IMR-90 (cell line): ENCODE measurements around the gene CCN2. TPM values are rescaled to one million over a fixed set of nuclear protein-coding genes. Genes with fewer than 3 reads are reported as not detected.

Source experiments
- ATAC-seq: fragments of 200-7000 bp; cut with Tn5 transposase; 2 replicates; pipeline ENCODE4 v1.9.1; 2020; ENCODE audit warnings: low read depth, mild to moderate bottlenecking, moderate library complexity
- BruUV-seq: library from RNA; stranded (reverse); fragments of 400-500 nt; replicated peaks from 2 replicates; lab custom pipeline; 2021; lab: Mats Ljungman, UMichigan
- CTCF ChIA-PET: fragments of 300-600 bp; formaldehyde crosslinking; extraction: SDS; loops from one replicate; lab custom pipeline; 2021; ENCODE audit warnings: antibody characterized with exemption; lab: Yijun Ruan, JAX
- POLR2A ChIA-PET: fragments of 300-600 bp; sonication (Branson Sonifier 250); formaldehyde crosslinking; loops from one replicate; lab custom pipeline; 2022; ENCODE audit warnings: antibody characterized with exemption; ENCODE audit not compliant: unreplicated experiment; lab: Charles Lee
- DNase-seq: peaks from one replicate; pipeline ENCODE4 v3.0.0; 2013
- H2AFZ ChIP-seq: replicated peaks from 2 replicates; pipeline ENCODE3; 2013; ENCODE audit warnings: low read length, mild to moderate bottlenecking; ENCODE audit not compliant: poor library complexity
- H2AK5ac ChIP-seq: 2 replicates; pipeline ENCODE4 v1.6.1; 2013; ENCODE audit warnings: low read depth, low read length, inconsistent platforms
- H2AK9ac ChIP-seq: replicated peaks from 2 replicates; pipeline ENCODE3; 2013; ENCODE audit warnings: mild to moderate bottlenecking, low read depth, low read length, moderate library complexity; ENCODE audit not compliant: poor library complexity
- H2BK120ac ChIP-seq: 2 replicates; pipeline ENCODE4 v1.6.1; 2013; ENCODE audit warnings: low read depth, low read length, inconsistent platforms
- H2BK15ac ChIP-seq: 3 replicates; pipeline ENCODE4 v1.6.1; 2013; ENCODE audit warnings: low read depth, low read length, inconsistent platforms
- H2BK20ac ChIP-seq: 2 replicates; pipeline ENCODE4 v1.6.1; 2013; ENCODE audit warnings: low read depth, mild to moderate bottlenecking, inconsistent platforms, low read length, moderate library complexity
- H2BK5ac ChIP-seq: 2 replicates; pipeline ENCODE4 v1.6.1; 2013; ENCODE audit warnings: mild to moderate bottlenecking, low read depth, low read length, inconsistent platforms; ENCODE audit not compliant: poor library complexity, severe bottlenecking
- H3K14ac ChIP-seq: replicated peaks from 2 replicates; pipeline ENCODE4 v1.6.1; 2013; ENCODE audit warnings: low read depth, low read length, inconsistent platforms
- H3K18ac ChIP-seq: 2 replicates; pipeline ENCODE4 v1.6.1; 2013; ENCODE audit warnings: low read depth, low read length, control low read depth
- H3K23ac ChIP-seq: 2 replicates; pipeline ENCODE4 v1.6.1; 2013; ENCODE audit warnings: low read depth, low read length, inconsistent platforms
- H3K27ac ChIP-seq: 2 replicates; pipeline ENCODE4 v1.5.1; 2013; ENCODE audit warnings: mild to moderate bottlenecking, control low read depth, low read length; ENCODE audit not compliant: insufficient read depth
- H3K27me3 ChIP-seq: 2 replicates; pipeline ENCODE4 v1.6.1; 2013; ENCODE audit warnings: low read length; ENCODE audit not compliant: control insufficient read depth, insufficient read depth
- H3K36me3 ChIP-seq: 2 replicates; pipeline ENCODE4 v1.6.1; 2013; ENCODE audit warnings: low read length, mixed read lengths; ENCODE audit not compliant: control insufficient read depth, insufficient read depth
- H3K4ac ChIP-seq: 2 replicates; pipeline ENCODE4 v1.6.1; 2013; ENCODE audit warnings: low read depth, low read length, inconsistent platforms
- H3K4me1 ChIP-seq: 2 replicates; pipeline ENCODE4 v1.6.1; 2013; ENCODE audit warnings: low read length, mixed read lengths; ENCODE audit not compliant: control insufficient read depth, insufficient read depth
- H3K4me2 ChIP-seq: 2 replicates; pipeline ENCODE4 v1.6.1; 2013; ENCODE audit warnings: low read depth, mild to moderate bottlenecking, control low read depth, low read length, moderate library complexity
- H3K4me3 ChIP-seq: 2 replicates; pipeline ENCODE4 v1.5.1; 2013; ENCODE audit warnings: low read depth, mild to moderate bottlenecking, control low read depth, low read length, moderate library complexity; ENCODE audit not compliant: insufficient read depth
- H3K56ac ChIP-seq: 2 replicates; pipeline ENCODE4 v1.6.1; 2013; ENCODE audit warnings: low read length, inconsistent platforms; ENCODE audit not compliant: insufficient read depth; ENCODE audit errors: extremely low read depth
- H3K79me1 ChIP-seq, 2 experiments: 2 replicates each; pipeline ENCODE4 v1.6.1; 2013; ENCODE audit warnings: low read length in 2 of 2, inconsistent platforms in 1 of 2, low read depth in 1 of 2
- H3K9ac ChIP-seq: 2 replicates; pipeline ENCODE4 v1.6.1; 2013; ENCODE audit warnings: low read depth, low read length, control low read depth
- H3K9me1 ChIP-seq: 2 replicates; pipeline ENCODE4 v1.6.1; 2013; ENCODE audit warnings: low read length, inconsistent platforms; ENCODE audit not compliant: insufficient read depth
- H3K9me3 ChIP-seq: 2 replicates; pipeline ENCODE4 v1.6.1; 2013; ENCODE audit warnings: low read length; ENCODE audit not compliant: control insufficient read depth, insufficient read depth
- H4K20me1 ChIP-seq: 2 replicates; pipeline ENCODE4 v1.6.1; 2013; ENCODE audit warnings: low read length, inconsistent platforms; ENCODE audit not compliant: insufficient read depth
- H4K5ac ChIP-seq: 2 replicates; pipeline ENCODE4 v1.6.1; 2013; ENCODE audit warnings: mild to moderate bottlenecking, low read depth, low read length, control low read depth
- H4K8ac ChIP-seq, 2 experiments: 2 replicates each; pipeline ENCODE4 v1.6.1; 2013; ENCODE audit warnings: low read depth in 2 of 2, low read length in 2 of 2, control low read depth in 1 of 2, inconsistent platforms in 1 of 2
- H4K91ac ChIP-seq: 2 replicates; pipeline ENCODE4 v1.6.1; 2013; ENCODE audit warnings: low read depth, low read length, inconsistent platforms; ENCODE audit not compliant: insufficient read depth
- BHLHE40 ChIP-seq: fragments of 150-350 bp; IDR thresholded peaks from 2 replicates; pipeline ENCODE4 v1.6.1; 2016; ENCODE audit warnings: mild to moderate bottlenecking, low read depth, low read length
- RFX5 ChIP-seq: IDR thresholded peaks from 2 replicates; pipeline ENCODE4 v1.8.0; 2012; ENCODE audit warnings: low read depth, mild to moderate bottlenecking, low read length, moderate library complexity
- WGBS, 2 experiments: methylation state at CpG; one replicate each; pipeline versions ENCODE4 v1.1.5 to v1.1.7; 2013; ENCODE audit warnings: missing lambda C conversion rate in 2 of 2; ENCODE audit not compliant: insufficient read length in 1 of 2; ENCODE audit errors: extremely low coverage in 2 of 2; 5-methylcytosine and 5-hydroxymethylcytosine counted together
- dilution Hi-C: fragments of 300-500 bp; cut with HindIII; formaldehyde crosslinking; loops from one replicate; pipeline ENCODE4 v1.14.3; 2018; ENCODE audit warnings: low sequenced_read_pairs; ENCODE audit not compliant: unreplicated experiment
- in situ Hi-C: fragments of 300-500 bp; cut with MboI; formaldehyde crosslinking; loops from 3 replicates; pipeline ENCODE4 v1.14.3; 2019; ENCODE audit warnings: low sequenced_read_pairs, inconsistent platforms, mixed read lengths
- intact Hi-C: fragments of 100-400 bp; cut with micrococcal nuclease; formaldehyde crosslinking; loops from 2 replicates; pipeline ENCODE4 v1.10.0; 2022
- polyA plus RNA-seq, 3 experiments: library from polyadenylated mRNA; depleted of rRNA; stranded (reverse); fragments of >200 nt; gene quantifications; 2 replicates each; pipeline ENCODE4 v1.2.3, GENCODE V29; 2012; ENCODE audit warnings: low replicate concordance in 1 of 3
- total RNA-seq: library from RNA; depleted of rRNA; stranded (reverse); fragments of >200 nt; gene quantifications from 2 replicates; pipeline ENCODE4 v1.2.3, GENCODE V29; 2012; rRNA removed

Gene CCN2
- total and polyA plus RNA-seq, 2 of the 4 experiments (the other 2 are of a cell fraction), result 148 to 1,205 TPM

- Histone ChIP-seq H4K5ac (no peak overlapping the region), H2BK5ac (no peak overlapping the region), H3K27ac (no peak overlapping the region), H3K9ac (no peak overlapping the region), H3K18ac (no peak overlapping the region), H3K4me1 (0 out of 2 replicates have a peak, but pooled peaks cover 3% of the 10 kb centered on the region), H3K23ac (no peak overlapping the region), H3K4me2 (no peak overlapping the region), H3K9me3 (peaks cover 9% of the 10 kb centered on the region), H3K79me1 (no peaks in the 10 kb centered on the region), H4K91ac (no peak overlapping the region), H2AK9ac (no peak overlapping the region), H3K4me3 (no peak overlapping the region), H4K20me1 (no peaks in the 10 kb centered on the region), H3K36me3 (no peaks in the 10 kb centered on the region), H3K4ac (no peak overlapping the region), H2AK5ac (no peak overlapping the region), H4K8ac (no peak overlapping the region), H3K14ac (no peak overlapping the region), H3K56ac (no peak overlapping the region), H3K27me3 (no peaks in the 10 kb centered on the region; the same call in 1 of the 2 replicates), H2BK20ac (no peak overlapping the region), H2AFZ (no peak overlapping the region), H2BK120ac (no peak overlapping the region), H3K9me1 (no peaks in the 10 kb centered on the region; the same call in 1 of the 2 replicates), H2BK15ac (no peak overlapping the region)
- no peak for DNase-seq
- CTCF ChIA-PET, result no interaction called here
- no TSS peak for BruUV-seq
- WGBS, 2 experiments, result no CpG with 5 or more reads among the region's 1 CpG
- in situ Hi-C loops, result no loop called here
- ATAC-seq, result no peak
- no peak for TF ChIP-seq RFX5
- TF ChIP-seq BHLHE40, result no peak
- intact Hi-C loops, result no loop called here
- POLR2A ChIA-PET, result no interaction called here
- dilution Hi-C loops, result no loop called here
Measured at GRCh38 chr6:131898718-131899117, 52.5 kb downstream of the CCN2 start.

Other genes starting within 250 kb of the CCN2 start
- not detected in 2 replicates for gene OR2A4, start 250.0 kb downstream of the CCN2 start, total RNA-seq
- not detected in 2 replicates for gene OR2A4, start 250.0 kb downstream of the CCN2 start, polyA plus RNA-seq (2012; rRNA removed)
- not detected in 2 replicates for gene CTAGE9, start 240.4 kb downstream of the CCN2 start, total RNA-seq
- not detected in 2 replicates for gene CTAGE9, start 240.4 kb downstream of the CCN2 start, polyA plus RNA-seq (2012; rRNA removed)
- gene ENPP1, start 143.4 kb downstream of the CCN2 start, total RNA-seq, result 38.9 and 39.4 TPM in 2 replicates
- gene ENPP1, start 143.4 kb downstream of the CCN2 start, polyA plus RNA-seq (2012; rRNA removed), result 10.5 and 10.9 TPM in 2 replicates